Psoas muscle (tissue), 8 donors: ENCODE measurements around the gene TTLL6. TPM values are rescaled to one million over a fixed set of nuclear protein-coding genes. Genes with fewer than 3 reads are reported as not detected.
A peak's percentile ranks its signal among the peaks of the same experiment; 100 is the strongest.

Source experiments
- ATAC-seq, 4 donors: fragments of 200-7000 bp; cut with Tn5 transposase; one replicate each; pipeline ENCODE4 v1.9.1; 2020; ENCODE audit warnings: moderate library complexity in 3 of 4, mild to moderate bottlenecking in 2 of 4
- DNase-seq, 2 donors: peaks; one replicate each; pipeline ENCODE4 v3.0.0-alpha.2; 2020
- H3K27ac ChIP-seq: fragments of 200-600 bp; one replicate; pipeline ENCODE4 v1.8.0; 2022
- H3K27me3 ChIP-seq, 3 donors: fragments of 200-600 bp in 1 of 3; one replicate each; pipeline versions ENCODE4 v1.6.1 to v1.8.0; 2013 to 2022; ENCODE audit warnings: low read length in 2 of 3, mild to moderate bottlenecking in 2 of 3, moderate library complexity in 1 of 3; ENCODE audit not compliant: insufficient read depth in 3 of 3
- H3K36me3 ChIP-seq, 2 donors: fragments of 200-600 bp in 1 of 2; one replicate each; pipeline versions ENCODE4 v1.6.1 to v1.8.0; 2013 to 2022; ENCODE audit warnings: low read depth in 1 of 2, mild to moderate bottlenecking in 1 of 2, moderate library complexity in 1 of 2; ENCODE audit not compliant: insufficient read depth in 1 of 2
- H3K4me1 ChIP-seq: fragments of 200-600 bp; one replicate; pipeline ENCODE4 v1.8.0; 2022
- H3K4me3 ChIP-seq: fragments of 200-600 bp; one replicate; pipeline ENCODE4 v1.8.0; 2022; ENCODE audit warnings: mild to moderate bottlenecking
- H3K9me3 ChIP-seq: fragments of 200-600 bp; one replicate; pipeline ENCODE4 v1.8.0; 2022
- CTCF ChIP-seq: fragments of 200-600 bp; IDR thresholded peaks from one replicate; pipeline ENCODE4 v1.8.0; 2022; ENCODE audit warnings: antibody characterized with exemption
- WGBS, 3 donors: extraction: QIAGEN DNeasy Blood & Tissue Kit; methylation state at CpG; one replicate each; pipeline versions ENCODE4 v1.1.6 to v1.1.7; 2013; 5-methylcytosine and 5-hydroxymethylcytosine counted together
- intact Hi-C, 2 donors: fragments of 100-400 bp; cut with DNase I; formaldehyde crosslinking; loops; one replicate each; pipeline versions ENCODE4 v1.11.0 to v1.14.2; 2022
- polyA plus RNA-seq, 3 donors: library from polyadenylated mRNA; stranded (reverse); fragments of 200-250 nt; gene quantifications; one replicate each; pipeline ENCODE4 v1.2.3, GENCODE V29; 2013
- total RNA-seq, 4 donors: library from RNA; stranded (reverse); fragmentation: NEBNext Ultra II Directional in 2 of 4; extraction: Animal tissue kit (Norgen Biotek cat#: 25700) in 2 of 4; gene quantifications; one replicate each; pipeline versions ENCODE4 v1.2.1 to v1.2.4, GENCODE V29; 2021 to 2023
- donor health status: healthy with polysubstance abuse.
- donor health status: DM: no; HTN: no; CAD: no; lungs with moderate emphysema.
- donor health status: Bipolar disorder and iron deficiency.
- donor health status: healthy.
- donor health status: DM: yes; HTN: yes; CAD: no.
- donor health status: DM: no; HTN: no; CAD: no.
- donor health status: DM: no; HTN: no; CAD: no.
- donor health status: DM: yes; HTN: yes; CAD: no.

Gene TTLL6
- total and polyA plus RNA-seq, 7 donors, result 0.03 to 0.05 TPM; not detected in 5

- intact Hi-C loops, result loop anchor here in 1 of 2 donors (5.0 kb wide), 1 partner anchor 69 kb away; no protein-coding TSS in a partner anchor
- 4 to 9% (median 6%) methylated on average over 21 of the region's 21 CpGs for WGBS, 3 donors
- TF ChIP-seq CTCF, result no peak
- Histone ChIP-seq H3K9me3 (no peaks in the 10 kb centered on the region), H3K36me3 (no peaks in the 10 kb centered on the region), H3K27ac (no peak within 1 kb of the TSS), H3K4me3 (peak within 1 kb of the TSS; percentile 7), H3K27me3 (peaks cover 9 to 100% (median 62%) of the 10 kb centered on the region in 3 donors), H3K4me1 (peaks cover 12% of the 10 kb centered on the region)
- DNase-seq (no peak), ATAC-seq (no peak)
Measured at GRCh38 chr17:48722915-48723422, 94.1 kb downstream of the TTLL6 start, which contains the start of gene PRAC2. Gene PRAC2, plus strand, starts transcription at chr17:48723185. Its CDS starts 1,226 bp downstream, at chr17:48724411.

GRCh38 chr17:48722201-48722907, 94.7 kb downstream of the TTLL6 start, which contains the start of gene PRAC1:
Gene PRAC1, minus strand, starts transcription at chr17:48722518. Its CDS starts 126 bp downstream, at chr17:48722392.
- H3K4me1 ChIP-seq, result peaks cover 12% of the 10 kb centered on the region
- no peaks in the 10 kb centered on the region for H3K36me3 ChIP-seq
- no peak for ATAC-seq
- DNase-seq, result no peak
- no peak for TF ChIP-seq CTCF
- no peak within 1 kb of the TSS for H3K4me3 ChIP-seq
- H3K27me3 ChIP-seq, result peaks cover 11 to 100% (median 62%) of the 10 kb centered on the region in 3 donors
- H3K9me3 ChIP-seq, result no peaks in the 10 kb centered on the region
- intact Hi-C loops, result loop anchor here in 1 of 2 donors (5.0 kb wide), 1 partner anchor 70 kb away; no protein-coding TSS in a partner anchor
- H3K27ac ChIP-seq, result no peak within 1 kb of the TSS
- WGBS, 3 donors, result 8 to 16% (median 13%) methylated on average over 19 to 21 of the region's 21 CpGs

GRCh38 chr17:48721009-48721402, 96.0 kb downstream of the TTLL6 start:
- no peak overlapping the region for H3K4me3 ChIP-seq
- no peaks in the 10 kb centered on the region for H3K36me3 ChIP-seq
- no peak overlapping the region for H3K27ac ChIP-seq
- peaks cover 12% of the 10 kb centered on the region for H3K4me1 ChIP-seq
- peaks cover 12 to 100% (median 59%) of the 10 kb centered on the region in 3 donors for H3K27me3 ChIP-seq
- 96 to 100% (median 96%) methylated on average over 1 of the region's 1 CpG for WGBS, 3 donors
- intact Hi-C loops, result loop anchor here in 1 of 2 donors (5.0 kb wide), 1 partner anchor 71 kb away; no protein-coding TSS in a partner anchor
- H3K9me3 ChIP-seq, result no peaks in the 10 kb centered on the region
- ATAC-seq (no peak), DNase-seq (no peak)
- TF ChIP-seq CTCF, result no peak

GRCh38 chr17:48720266-48721008, 96.6 kb downstream of the TTLL6 start:
- intact Hi-C loops, result loop anchor here in 1 of 2 donors (5.0 kb wide), 1 partner anchor 72 kb away; no protein-coding TSS in a partner anchor

More at GRCh38 chr17:48720266-48721008, 96.6 kb downstream of the TTLL6 start:
- peaks cover 9 to 100% (median 54%) of the 10 kb centered on the region in 3 donors for H3K27me3 ChIP-seq
- H3K9me3 ChIP-seq, result no peaks in the 10 kb centered on the region
- DNase-seq (no peak), ATAC-seq (no peak)
- peaks cover 12% of the 10 kb centered on the region for H3K4me1 ChIP-seq
- WGBS, 3 donors, result 43 to 48% (median 43%) methylated on average over 11 of the region's 11 CpGs
- no peak for TF ChIP-seq CTCF
- H3K27ac ChIP-seq, result no peak overlapping the region
- no peaks in the 10 kb centered on the region for H3K36me3 ChIP-seq
- no peak overlapping the region for H3K4me3 ChIP-seq
